ENCODE data around the gene CEP164.

CEP164 gene

DNA sequence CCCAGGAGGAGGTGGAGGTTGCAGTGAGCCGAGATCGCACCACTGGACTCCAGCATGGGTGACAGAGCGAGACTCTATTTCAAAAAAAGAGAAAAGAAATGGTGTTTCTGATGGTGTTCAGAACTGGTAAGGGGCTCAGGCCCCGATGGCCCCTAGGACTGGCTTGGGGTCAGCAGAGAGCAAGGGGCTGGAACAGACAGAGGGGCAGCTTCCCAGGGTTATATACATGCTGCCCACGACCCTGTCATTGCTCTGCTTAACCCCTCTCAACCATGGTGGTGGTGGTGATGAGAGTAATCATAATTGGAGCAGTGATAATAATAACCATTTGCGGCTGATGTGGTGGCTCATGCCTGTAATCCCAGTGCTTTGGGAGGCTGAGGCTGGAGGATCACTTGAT lies 79.4 kb downstream of the CEP164 start:
- no peak overlapping the region for H3K4me3 ChIP-seq (ENCODE audit: low read depth, low read length)
- no peak for TF ChIP-seq POLR2A (IDR thresholded peaks at IDR 0.05; ENCODE audit: extremely low read depth, insufficient read length)
- TF ChIP-seq MAX (IDR thresholded peaks at IDR 0.05; ENCODE audit: low read depth, low read length): no peak
- TF ChIP-seq CTCF (IDR thresholded peaks at IDR 0.05; ENCODE audit: low read depth, low read length): no peak
- no peak for DNase-seq (ENCODE audit: low read depth)

DNA sequence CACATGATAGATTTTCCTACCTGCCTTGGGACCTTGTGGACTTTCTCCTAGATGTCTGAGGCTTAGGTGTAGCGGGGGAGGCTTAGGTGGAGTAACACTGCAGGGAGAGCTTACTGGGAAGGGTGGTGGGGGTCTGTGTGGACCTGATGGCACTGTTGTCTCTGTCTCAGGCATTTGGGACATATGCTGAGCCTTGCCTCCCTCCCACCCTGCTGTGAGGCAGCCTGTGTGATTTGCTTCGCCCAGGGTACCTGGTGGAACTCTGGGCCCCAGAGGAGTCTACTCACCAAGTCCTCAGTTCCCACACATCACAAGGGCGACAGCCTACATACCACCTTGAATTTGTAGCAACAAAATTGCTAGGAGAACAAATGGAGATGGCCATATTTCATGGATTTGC lies 80.7 kb downstream of the CEP164 start:
- TF ChIP-seq POLR2A (IDR thresholded peaks at IDR 0.05; ENCODE audit: extremely low read depth, insufficient read length): no peak
- no peak for DNase-seq (ENCODE audit: low read depth)
- no peak overlapping the region for H3K4me3 ChIP-seq (ENCODE audit: low read depth, low read length)

DNA sequence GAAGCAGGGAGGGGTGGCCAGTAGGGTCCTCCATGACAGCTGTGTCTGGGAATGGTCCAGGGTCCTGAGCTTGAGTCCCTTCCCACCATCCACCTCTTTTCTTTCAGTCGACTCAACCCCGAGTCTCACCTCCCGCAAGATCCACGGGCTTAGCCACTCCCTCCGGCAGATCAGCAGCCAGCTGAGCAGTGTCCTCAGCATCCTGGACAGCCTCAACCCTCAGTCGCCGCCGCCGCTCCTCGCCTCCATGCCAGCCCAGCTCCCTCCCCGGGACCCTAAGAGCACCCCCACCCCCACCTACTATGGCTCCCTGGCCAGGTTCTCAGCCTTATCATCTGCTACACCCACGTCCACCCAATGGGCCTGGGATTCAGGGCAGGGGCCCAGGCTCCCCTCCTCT lies 81.9 kb downstream of the CEP164 start:
- DNase-seq (ENCODE audit: low read depth): no peak
- no peak overlapping the region for H3K4me3 ChIP-seq (ENCODE audit: low read depth, low read length)
- TF ChIP-seq CTCF (IDR thresholded peaks at IDR 0.05; ENCODE audit: low read depth, low read length): no peak
- TF ChIP-seq MYC (IDR thresholded peaks at IDR 0.05; ENCODE audit: low read depth, low read length): no peak
- no peak for TF ChIP-seq MAX (IDR thresholded peaks at IDR 0.05; ENCODE audit: low read depth, low read length)
- no peak for TF ChIP-seq POLR2A (IDR thresholded peaks at IDR 0.05; ENCODE audit: extremely low read depth, insufficient read length)

DNA sequence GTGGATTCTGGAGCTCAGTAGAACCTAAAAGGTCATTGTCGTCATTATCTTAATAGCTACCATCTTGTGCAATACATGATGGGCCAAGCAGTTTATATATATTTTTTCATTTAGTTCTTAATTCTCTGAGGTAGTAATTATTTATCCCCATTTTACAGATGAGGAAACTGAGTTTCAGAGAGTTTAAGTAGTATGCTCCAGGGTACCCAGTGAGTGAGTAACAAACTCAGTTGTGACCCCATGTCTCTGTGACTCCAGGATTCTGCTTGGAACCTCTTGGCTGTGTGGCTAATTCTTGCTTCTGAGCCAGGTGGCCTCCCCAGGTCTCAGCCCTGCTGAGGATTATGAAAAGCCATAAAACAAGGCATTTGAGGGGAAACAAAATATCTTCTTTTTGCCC lies 82.6 kb downstream of the CEP164 start:
- TF ChIP-seq MYC (IDR thresholded peaks at IDR 0.05; ENCODE audit: low read depth, low read length) (no peak), MAX (IDR thresholded peaks at IDR 0.05; ENCODE audit: low read depth, low read length) (no peak), POLR2A (IDR thresholded peaks at IDR 0.05; ENCODE audit: extremely low read depth, insufficient read length) (no peak), CTCF (IDR thresholded peaks at IDR 0.05; ENCODE audit: low read depth, low read length) (no peak)
- no peak overlapping the region for H3K4me3 ChIP-seq (ENCODE audit: low read depth, low read length)

GRCh38 chr11:117410861-117411710 lies 83.4 kb downstream of the CEP164 start:
- DNase-seq (ENCODE audit: low read depth): no peak
- H3K4me3 ChIP-seq (ENCODE audit: low read depth, low read length): no peak overlapping the region

More for the DNA sequence above, 82.6 kb downstream of the CEP164 start:
- DNase-seq (ENCODE audit: low read depth): no peak

More at GRCh38 chr11:117410861-117411710, 83.4 kb downstream of the CEP164 start:
- TF ChIP-seq POLR2A (IDR thresholded peaks at IDR 0.05; ENCODE audit: extremely low read depth, insufficient read length): no peak
- TF ChIP-seq CTCF (IDR thresholded peaks at IDR 0.05; ENCODE audit: low read depth, low read length): no peak
- TF ChIP-seq MYC (IDR thresholded peaks at IDR 0.05; ENCODE audit: low read depth, low read length): no peak
- no peak for TF ChIP-seq MAX (IDR thresholded peaks at IDR 0.05; ENCODE audit: low read depth, low read length)
